Astrocyte (in vitro differentiated cells and primary cell): ENCODE measurements around the gene KRTAP4-3. TPM values are rescaled to one million over a fixed set of nuclear protein-coding genes. Genes with fewer than 3 reads are reported as not detected.
A peak's percentile ranks its signal among the peaks of the same experiment; 100 is the strongest.

Experiments used
- DNase-seq: peaks from one replicate; pipeline ENCODE4 v3.0.0-alpha.2; 2010; ENCODE audit warnings: low read depth
- FAIRE-seq: peaks from 2 replicates; lab custom pipeline; 2011; peaks lifted over from hg19 to GRCh38; lab: Jason Lieb, UNC
- H2AFZ ChIP-seq: 2 replicates; pipeline ENCODE4 v1.6.0; 2012; ENCODE audit warnings: low read depth, low read length, inconsistent platforms
- H3K27ac ChIP-seq: 2 replicates; pipeline ENCODE4 v1.5.1; 2011; ENCODE audit warnings: low read depth, low read length, inconsistent platforms
- H3K27me3 ChIP-seq: 2 replicates; pipeline ENCODE4 v1.6.0; 2011; ENCODE audit warnings: low read length, inconsistent platforms; ENCODE audit not compliant: insufficient read depth
- H3K36me3 ChIP-seq: 2 replicates; pipeline ENCODE4 v1.5.1; 2011; ENCODE audit warnings: low read length, inconsistent platforms; ENCODE audit not compliant: insufficient read depth
- H3K4me1 ChIP-seq: 2 replicates; pipeline ENCODE4 v1.5.1; 2011; ENCODE audit warnings: low read length, inconsistent platforms; ENCODE audit not compliant: insufficient read depth
- H3K4me2 ChIP-seq: 2 replicates; pipeline ENCODE4 v1.6.0; 2012; ENCODE audit warnings: low read length, inconsistent platforms
- H3K4me3 ChIP-seq: 2 replicates; pipeline ENCODE4 v1.5.1; 2011; ENCODE audit warnings: low read depth, mild to moderate bottlenecking, low read length, inconsistent platforms; ENCODE audit not compliant: insufficient read depth
- H3K79me2 ChIP-seq: 2 replicates; pipeline ENCODE4 v1.6.0; 2012; ENCODE audit warnings: mild to moderate bottlenecking, low read length, inconsistent platforms; ENCODE audit not compliant: insufficient read depth
- H3K9ac ChIP-seq: 2 replicates; pipeline ENCODE4 v1.6.0; 2012; ENCODE audit warnings: mild to moderate bottlenecking, low read length, inconsistent platforms
- H3K9me3 ChIP-seq: 2 replicates; pipeline ENCODE4 v1.5.1; 2012; ENCODE audit warnings: low read depth, mild to moderate bottlenecking, low read length, inconsistent platforms; ENCODE audit not compliant: insufficient read depth
- H4K20me1 ChIP-seq: 2 replicates; pipeline ENCODE4 v1.6.0; 2012; ENCODE audit warnings: low read length, inconsistent platforms; ENCODE audit not compliant: insufficient read depth
- H3K27ac Mint-ChIP-seq: one replicate; pipeline ENCODE4 v1.8.0; 2021; ENCODE audit warnings: mild to moderate bottlenecking, mixed read lengths; ENCODE audit not compliant: unreplicated experiment
- H3K27me3 Mint-ChIP-seq: one replicate; pipeline ENCODE4 v1.8.0; 2021; ENCODE audit warnings: low read depth, mixed read lengths; ENCODE audit not compliant: unreplicated experiment
- H3K36me3 Mint-ChIP-seq: one replicate; pipeline ENCODE4 v1.8.0; 2021; ENCODE audit warnings: low read depth, mixed read lengths; ENCODE audit not compliant: unreplicated experiment
- H3K4me1 Mint-ChIP-seq: one replicate; pipeline ENCODE4 v1.8.0; 2021; ENCODE audit warnings: low read depth, mixed read lengths; ENCODE audit not compliant: unreplicated experiment
- H3K4me3 Mint-ChIP-seq: one replicate; pipeline ENCODE4 v1.8.0; 2021; ENCODE audit warnings: mild to moderate bottlenecking, moderate library complexity, mixed read lengths; ENCODE audit not compliant: unreplicated experiment
- H3K9me3 Mint-ChIP-seq: one replicate; pipeline ENCODE4 v1.8.0; 2021; ENCODE audit warnings: mild to moderate bottlenecking, mixed read lengths; ENCODE audit not compliant: unreplicated experiment
- CTCF ChIP-seq: IDR thresholded peaks from 2 replicates; pipeline ENCODE4 v1.5.1; 2011; ENCODE audit warnings: low read depth, mild to moderate bottlenecking, inconsistent platforms, low read length, moderate library complexity; ENCODE audit not compliant: insufficient read depth
- EZH2 ChIP-seq: IDR thresholded peaks from 2 replicates; pipeline ENCODE4 v1.6.1; 2012; ENCODE audit warnings: mild to moderate bottlenecking, low read length, inconsistent platforms; ENCODE audit not compliant: insufficient read depth
- total RNA-seq: library from RNA; stranded (reverse); gene quantifications from 2 replicates; pipeline ENCODE4 v1.2.1, GENCODE V29; 2021

KRTAP4-3 gene
- total RNA-seq, 1 donor from 2014 or later: not detected

GRCh38 chr17:41185001-41185400, 17.0 kb upstream of the KRTAP4-3 start:
- Histone ChIP-seq H3K36me3 (no peaks in the 10 kb centered on the region), H3K4me3 (no peak overlapping the region), H3K27ac (no peak overlapping the region), H4K20me1 (no peaks in the 10 kb centered on the region), H3K9ac (no peak overlapping the region), H3K27me3 (no peaks in the 10 kb centered on the region), H3K4me1 (no peaks in the 10 kb centered on the region), H3K9me3 (no peaks in the 10 kb centered on the region), H3K79me2 (no peaks in the 10 kb centered on the region), H2AFZ (no peak overlapping the region), H3K4me2 (no peak overlapping the region)
- Mint-ChIP-seq H3K27me3 (peaks cover 4% of the 10 kb centered on the region), H3K27ac (no peak overlapping the region), H3K4me1 (no peaks in the 10 kb centered on the region), H3K36me3 (no peaks in the 10 kb centered on the region), H3K4me3 (no peak overlapping the region), H3K9me3 (peaks cover 2% of the 10 kb centered on the region)
- TF ChIP-seq CTCF (no peak), EZH2 (no peak)
- DNase-seq (no peak), FAIRE-seq (no peak)

- Histone ChIP-seq H3K4me2 (no peak within 1 kb of the TSS), H3K27ac (no peak within 1 kb of the TSS), H3K9me3 (no peaks in the 10 kb centered on the region), H3K36me3 (no peaks in the 10 kb centered on the region), H3K4me1 (no peaks in the 10 kb centered on the region), H3K4me3 (no peak within 1 kb of the TSS), H3K79me2 (no peaks in the 10 kb centered on the region), H4K20me1 (no peaks in the 10 kb centered on the region), H3K9ac (no peak within 1 kb of the TSS), H2AFZ (no peak within 1 kb of the TSS), H3K27me3 (no peaks in the 10 kb centered on the region)
- DNase-seq (no peak), FAIRE-seq (no peak)
- Mint-ChIP-seq H3K4me1 (no peaks in the 10 kb centered on the region), H3K27ac (no peak within 1 kb of the TSS), H3K4me3 (no peak within 1 kb of the TSS), H3K36me3 (no peaks in the 10 kb centered on the region), H3K9me3 (peaks cover 2% of the 10 kb centered on the region), H3K27me3 (peaks cover 4% of the 10 kb centered on the region)
- TF ChIP-seq EZH2: no peak
Measured at GRCh38 chr17:41184480-41184961, 16.5 kb upstream of the KRTAP4-3 start, which contains the start of gene KRTAP4-1. TSS of gene KRTAP4-1 (minus strand) at chr17:41184911. CDS start at chr17:41184854, 57 bp downstream.

GRCh38 chr17:41178843-41179616, 11.0 kb upstream of the KRTAP4-3 start:
- Histone ChIP-seq H3K79me2 (no peaks in the 10 kb centered on the region), H3K9ac (no peak overlapping the region), H2AFZ (peak overlapping the region; percentile 46), H3K4me3 (no peak overlapping the region), H3K4me1 (no peaks in the 10 kb centered on the region), H4K20me1 (no peaks in the 10 kb centered on the region), H3K27me3 (no peaks in the 10 kb centered on the region), H3K4me2 (no peak overlapping the region), H3K27ac (no peak overlapping the region), H3K36me3 (no peaks in the 10 kb centered on the region), H3K9me3 (no peaks in the 10 kb centered on the region)
- peaks cover 8% of the 10 kb centered on the region for H3K9me3 Mint-ChIP-seq
- no peak overlapping the region for H3K4me3 Mint-ChIP-seq
- no peak for TF ChIP-seq CTCF
- TF ChIP-seq EZH2: no peak
- DNase-seq: no peak
- no peak overlapping the region for H3K27ac Mint-ChIP-seq
- no peaks in the 10 kb centered on the region for H3K36me3 Mint-ChIP-seq
- H3K27me3 Mint-ChIP-seq: peaks cover 9% of the 10 kb centered on the region
- no peak for FAIRE-seq
- no peaks in the 10 kb centered on the region for H3K4me1 Mint-ChIP-seq
